ENCODE data around the gene RAB11FIP2.

GRCh38 chr10:117980755-117981702 lies 65.7 kb downstream of the RAB11FIP2 start:
- no peak for TF ChIP-seq CTCF (conservative IDR thresholded peaks at IDR 0.05; ENCODE audit: low read depth, low read length)
- TF ChIP-seq POLR2A (IDR thresholded peaks at IDR 0.05; ENCODE audit: low read depth, low read length) = no peak
- peak; percentile 62; the same call in 1 of the 2 replicates for TF ChIP-seq MAFK (IDR thresholded peaks at IDR 0.05; ENCODE audit: low read depth, low read length)
- no peak for TF ChIP-seq SMC3 (IDR thresholded peaks at IDR 0.05; ENCODE audit: low read depth, low read length)
- no peak for TF ChIP-seq USF2 (IDR thresholded peaks at IDR 0.05; ENCODE audit: low read depth, low read length)
- no peak for TF ChIP-seq RAD21 (IDR thresholded peaks at IDR 0.05; ENCODE audit: low read length)
